NCI-H1436 treated with DMSO at 0.1 percent for 48 hours (cell line): Measurements from ENCODE around the gene RABL6.
"Not testable (repeated sequence)": the region's sequence is repeated elsewhere in the genome, so short reads cannot be mapped to it uniquely, and the experiment has no call there.

ENCODE experiments used
- DNase-seq: peaks from one replicate; lab custom pipeline; 2025; lab: John Stamatoyannopoulos, UW

Gene RABL6

DNA sequence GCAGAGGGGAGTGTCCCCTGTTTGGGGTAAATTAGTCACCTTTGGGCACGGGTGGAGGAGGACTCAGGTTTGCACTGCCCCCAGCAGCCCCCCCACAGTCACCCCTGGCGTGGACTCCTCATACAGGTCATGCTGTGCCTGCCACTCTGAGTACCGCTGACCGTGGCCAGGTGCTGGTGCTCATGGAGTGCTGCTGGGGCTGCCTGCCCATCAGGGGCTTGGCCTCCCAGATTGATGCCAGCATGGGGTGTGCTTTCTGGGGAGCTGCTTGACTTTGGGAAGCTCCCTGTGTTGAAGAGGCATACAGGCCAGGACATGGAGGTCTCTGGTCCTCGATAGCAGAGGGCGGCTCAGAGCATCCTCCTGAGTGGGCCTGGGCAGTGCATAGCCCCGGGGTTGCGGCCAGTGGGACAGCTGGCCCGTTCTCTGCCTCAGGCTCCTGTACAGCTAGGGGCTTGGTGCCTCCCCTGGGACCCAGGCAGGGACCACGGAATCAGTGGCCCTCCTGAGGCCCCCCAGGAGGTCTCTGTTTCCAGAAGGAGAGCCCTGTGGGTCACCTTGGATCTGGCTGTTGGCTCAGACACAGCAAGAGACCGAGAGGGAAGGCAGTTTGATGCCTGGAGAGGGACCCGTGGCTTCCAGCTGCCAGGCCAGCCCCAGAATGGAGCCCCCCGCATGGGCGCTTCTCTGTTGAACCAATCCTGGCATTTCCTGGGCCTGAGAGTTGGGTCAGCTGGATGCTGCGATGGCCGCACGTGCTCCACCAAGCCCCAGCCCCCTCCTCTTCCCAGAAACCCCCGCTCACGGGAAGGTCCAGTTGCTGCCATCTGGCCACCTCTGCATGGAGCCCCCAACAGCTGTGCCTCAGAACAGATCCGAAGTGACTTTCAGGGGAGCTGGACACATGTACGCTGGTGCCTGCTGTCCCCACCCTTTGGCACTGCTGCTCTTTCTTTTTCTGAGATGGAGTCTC, 28.5 kb downstream of the RABL6 start:
- no peak for DNase-seq

- DNase-seq, result no peak
These were observed 29.6 kb downstream of the RABL6 start for GRCh38 chr9:136837146-136837855.

- not testable (repeated sequence) for DNase-seq
These were observed 30.1 kb downstream of the RABL6 start for GRCh38 chr9:136837856-136838277.

GRCh38 chr9:136838314-136839228, 30.8 kb downstream of the RABL6 start:
- no peak for DNase-seq

- no peak for DNase-seq
These were observed 31.7 kb downstream of the RABL6 start for GRCh38 chr9:136839229-136840139.

DNA sequence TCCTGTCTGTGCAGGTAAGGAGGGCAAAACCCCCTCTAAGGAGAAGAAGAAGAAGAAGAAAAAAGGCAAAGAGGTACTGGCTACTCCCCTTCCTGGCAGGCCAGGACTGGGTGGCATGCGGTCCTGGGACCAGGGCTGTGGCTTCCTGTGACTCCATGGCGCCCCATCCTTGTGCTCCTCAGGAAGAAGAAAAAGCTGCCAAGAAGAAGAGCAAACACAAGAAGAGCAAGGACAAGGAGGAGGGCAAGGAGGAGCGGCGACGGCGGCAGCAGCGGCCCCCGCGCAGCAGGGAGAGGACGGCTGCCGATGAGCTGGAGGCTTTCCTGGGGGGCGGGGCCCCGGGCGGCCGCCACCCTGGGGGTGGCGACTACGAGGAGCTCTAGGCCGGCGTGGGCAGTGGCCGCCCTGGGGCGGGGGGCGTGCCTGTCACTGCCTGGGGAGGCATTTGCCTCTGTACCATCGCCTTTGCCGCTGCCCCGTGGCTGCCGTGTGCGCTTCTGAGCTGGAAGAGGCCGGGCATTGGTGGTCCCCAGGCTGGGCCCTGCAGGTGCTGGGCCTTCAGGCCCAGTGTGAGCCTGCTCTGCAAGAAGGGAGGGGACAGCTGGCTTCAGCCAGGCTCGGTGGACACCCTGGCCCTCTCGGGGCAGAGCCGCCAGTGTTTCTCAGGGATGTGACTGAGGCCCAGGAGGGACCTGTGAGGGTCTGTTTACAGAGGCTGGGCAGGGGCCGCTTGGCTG, 32.6 kb downstream of the RABL6 start:
- no peak for DNase-seq

DNA sequence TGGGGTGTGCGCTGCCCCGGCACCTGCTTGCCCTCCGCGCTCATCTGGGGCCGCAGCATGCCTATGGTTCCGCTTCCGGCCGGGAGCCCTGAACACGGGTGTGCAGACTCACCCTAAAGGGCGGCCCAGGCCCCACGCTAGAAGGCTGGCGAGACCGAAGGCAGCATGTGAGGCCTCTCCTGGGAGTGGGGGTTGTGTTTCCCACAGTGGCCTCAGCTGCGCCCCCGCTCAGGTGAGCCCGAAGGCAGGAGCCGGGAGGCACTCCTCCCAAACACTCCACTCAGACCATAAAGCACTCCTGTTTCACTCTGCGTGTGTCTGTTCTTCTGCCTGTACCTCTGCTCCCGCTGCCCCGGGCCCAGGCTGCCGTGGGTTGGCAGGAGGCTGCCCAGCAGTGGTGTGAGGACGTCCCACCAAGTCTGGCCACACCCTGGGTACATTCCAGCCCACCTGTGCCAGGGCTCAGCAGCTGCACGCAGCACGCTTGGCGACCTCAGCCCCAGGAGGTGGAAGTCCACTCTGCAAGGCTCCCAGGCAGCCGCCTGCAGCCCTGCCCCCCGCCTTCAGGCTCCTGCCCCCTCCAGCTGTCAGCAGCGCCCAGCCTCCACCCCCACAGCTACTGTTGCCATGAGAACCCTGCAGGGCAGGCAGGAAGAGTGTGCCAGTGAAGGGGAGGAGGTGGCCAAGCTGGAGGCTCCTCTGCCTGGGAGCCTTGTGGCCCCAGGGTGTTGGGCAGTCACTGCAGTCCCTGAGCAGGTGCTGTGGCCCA, 33.3 kb downstream of the RABL6 start:
- DNase-seq, result no peak

GRCh38 chr9:136841646-136842379, 34.1 kb downstream of the RABL6 start:
- DNase-seq, result not testable (repeated sequence)

- DNase-seq, result not testable (repeated sequence)
These were observed 34.7 kb downstream of the RABL6 start, which contains the start of gene AJM1 for GRCh38 chr9:136842380-136842948. Gene AJM1 (plus strand): TSS chr9:136842478. CDS start chr9:136844415, 1,937 bp downstream.

- not testable (repeated sequence) for DNase-seq
These were observed 35.5 kb downstream of the RABL6 start for GRCh38 chr9:136843159-136843800.

GRCh38 chr9:136843801-136844740, 36.3 kb downstream of the RABL6 start:
- DNase-seq, result not testable (repeated sequence)

DNA sequence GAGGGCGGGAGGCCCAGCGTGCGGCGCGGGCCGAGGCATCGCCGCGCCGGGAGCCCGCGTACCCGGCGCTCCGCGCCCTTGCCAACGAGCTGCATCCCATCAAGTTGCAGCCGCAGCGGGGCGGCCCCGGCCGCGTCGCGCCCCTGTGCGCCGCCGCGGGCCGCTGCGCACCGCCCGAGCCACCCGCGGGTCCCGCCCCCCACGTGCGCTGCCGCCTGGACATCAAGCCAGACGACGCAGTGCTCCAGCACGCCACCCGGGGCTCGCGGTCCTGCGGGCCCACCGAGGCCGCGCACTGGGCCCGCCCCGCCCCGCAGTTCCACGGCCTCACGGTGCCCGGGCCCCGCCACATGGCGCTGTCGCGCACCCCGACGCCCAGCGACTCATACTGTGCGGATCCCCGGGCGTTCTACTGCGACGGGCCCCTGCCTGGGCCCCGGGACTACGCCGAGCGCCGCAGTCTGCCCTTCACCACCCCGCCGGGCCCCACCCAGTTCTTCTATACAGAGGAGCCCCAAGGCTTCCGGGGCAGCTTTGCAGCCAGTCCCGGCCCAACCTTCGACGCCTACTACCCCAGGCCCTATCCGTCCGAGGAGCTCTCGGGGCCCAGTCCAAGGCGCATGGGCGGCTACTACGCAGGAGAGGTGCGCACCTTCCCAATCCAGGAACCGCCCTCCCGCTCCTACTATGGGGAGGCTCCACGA, 37.2 kb downstream of the RABL6 start:
- DNase-seq, result no peak

GRCh38 chr9:136845465-136846260, 37.9 kb downstream of the RABL6 start:
- no peak for DNase-seq

DNA sequence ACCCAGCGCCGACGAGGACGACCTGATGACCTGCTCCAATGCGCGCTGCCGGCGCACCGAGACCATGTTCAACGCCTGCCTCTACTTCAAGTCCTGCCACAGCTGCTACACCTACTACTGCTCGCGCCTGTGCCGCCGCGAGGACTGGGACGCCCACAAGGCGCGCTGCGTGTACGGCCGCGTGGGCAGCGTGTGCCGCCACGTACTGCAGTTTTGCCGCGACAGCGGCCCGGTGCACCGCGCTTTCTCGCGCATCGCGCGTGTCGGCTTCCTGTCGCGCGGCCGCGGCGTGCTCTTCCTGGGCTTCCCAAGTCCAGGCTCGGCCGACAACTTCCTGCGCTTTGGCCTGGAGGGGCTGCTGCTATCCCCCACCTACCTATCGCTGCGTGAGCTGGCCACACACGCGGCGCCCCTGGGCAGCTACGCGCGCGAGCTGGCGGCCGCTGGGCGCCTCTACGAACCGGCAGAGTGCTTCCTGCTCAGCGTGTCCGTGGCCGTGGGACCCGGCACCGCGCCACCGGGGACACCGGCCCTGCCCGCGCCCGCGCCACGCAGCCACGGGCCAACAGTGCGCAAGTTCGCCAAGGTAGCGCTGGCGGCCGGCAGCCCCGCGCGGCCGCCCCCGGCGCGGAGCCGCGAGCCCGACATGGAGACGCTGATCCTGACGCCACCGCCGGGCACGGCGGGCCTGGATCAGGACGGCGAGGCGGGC, 38.8 kb downstream of the RABL6 start:
- no peak for DNase-seq
